B cell (primary cell): ENCODE measurements around the gene ARMH3. TPM values are rescaled to one million over a fixed set of nuclear protein-coding genes. Genes with fewer than 3 reads are reported as not detected.

Source experiments
- ATAC-seq: fragments of 200-7000 bp; cut with Tn5 transposase; one replicate; pipeline ENCODE4 v1.10.0; 2021; ENCODE audit warnings: low read depth, mild to moderate bottlenecking, moderate number of reproducible peaks, moderate library complexity
- CTCF ChIA-PET: fragments of 350-600 bp; sonication (Branson Sonifier 250); formaldehyde crosslinking; loops from one replicate; lab custom pipeline; 2021; ENCODE audit warnings: antibody characterized with exemption, inconsistent platforms; lab: Charles Lee
- POLR2A ChIA-PET: fragments of 350-600 bp; sonication (Branson Sonifier 250); formaldehyde crosslinking; loops from one replicate; lab custom pipeline; 2021; ENCODE audit warnings: antibody characterized with exemption; lab: Charles Lee
- DNase-seq: peaks from one replicate; pipeline ENCODE4 v3.0.0; 2013
- H2AFZ ChIP-seq: 2 replicates; pipeline ENCODE4 v1.6.1; 2012; ENCODE audit warnings: mild to moderate bottlenecking, low read depth, low read length; ENCODE audit not compliant: insufficient read depth, poor library complexity, severe bottlenecking
- H3K27ac ChIP-seq, 2 donors: 1 replicate in 1 of 2; 2 replicates in 1 of 2; pipeline ENCODE4 v1.5.1; 2012 to 2013; ENCODE audit warnings: low read length in 2 of 2, mild to moderate bottlenecking in 2 of 2, moderate library complexity in 1 of 2
- H3K27me3 ChIP-seq, 4 experiments: fragments of 200-600 bp in 1 of 4; sonication (generic) in 1 of 4; replicated peaks in 1 of 4; 1 replicate in 2 of 4; 2 replicates in 2 of 4; pipeline versions ENCODE4 v1.6.1 to v1.7.0; 2013 to 2016; ENCODE audit warnings: low read length in 3 of 4, mild to moderate bottlenecking in 2 of 4, mixed read lengths in 1 of 4, moderate library complexity in 1 of 4; ENCODE audit not compliant: insufficient read depth in 4 of 4, control insufficient read depth in 3 of 4; ENCODE audit errors: control extremely low read depth in 1 of 4
- H3K36me3 ChIP-seq, 2 experiments: replicated peaks in 1 of 2; 1 replicate in 1 of 2; 2 replicates in 1 of 2; pipeline versions ENCODE4 v1.6.1 to v1.7.1; 2013; ENCODE audit warnings: low read length in 1 of 2; ENCODE audit not compliant: insufficient read depth in 2 of 2, control insufficient read depth in 1 of 2; ENCODE audit errors: control extremely low read depth in 1 of 2, extremely low read depth in 1 of 2
- H3K4me1 ChIP-seq, 2 donors: fragments of 200-600 bp in 1 of 2; sonication (generic) in 1 of 2; 1 replicate in 1 of 2; 2 replicates in 1 of 2; pipeline versions ENCODE4 v1.5.1 to v1.6.1; 2013 to 2017; ENCODE audit warnings: low read length in 2 of 2; ENCODE audit not compliant: control insufficient read depth in 2 of 2, insufficient read depth in 2 of 2
- H3K4me2 ChIP-seq: replicated peaks from 2 replicates; pipeline ENCODE3; 2012; ENCODE audit warnings: mild to moderate bottlenecking, low read depth, low read length; ENCODE audit not compliant: poor library complexity, severe bottlenecking
- H3K4me3 ChIP-seq, 5 experiments: fragments of 200-600 bp in 1 of 5; sonication (generic) in 1 of 5; 1 replicate in 3 of 5; 2 replicates in 2 of 5; pipeline versions ENCODE4 v1.5.1 to v1.7.0; 2011 to 2016; ENCODE audit warnings: low read length in 4 of 5, mild to moderate bottlenecking in 4 of 5, low read depth in 2 of 5, control low read depth in 1 of 5, moderate library complexity in 1 of 5; ENCODE audit not compliant: insufficient read depth in 1 of 5; ENCODE audit errors: control extremely low read depth in 1 of 5, extremely low read depth in 1 of 5
- H3K79me2 ChIP-seq: fragments of 200-600 bp; sonication (generic); one replicate; pipeline ENCODE4 v1.6.0; 2016; ENCODE audit warnings: low read length; ENCODE audit not compliant: control insufficient read depth, insufficient read depth
- H3K9ac ChIP-seq: fragments of 200-600 bp; sonication (generic); 2 replicates; pipeline ENCODE4 v1.6.1; 2017; ENCODE audit warnings: mild to moderate bottlenecking, low read length, moderate library complexity
- H3K9me3 ChIP-seq, 3 donors: one replicate each; pipeline versions ENCODE4 v1.6.1 to v1.7.1; 2013; ENCODE audit warnings: low read length in 2 of 3; ENCODE audit not compliant: control insufficient read depth in 2 of 3, insufficient read depth in 1 of 3; ENCODE audit errors: control extremely low read depth in 1 of 3
- H4K20me1 ChIP-seq: 2 replicates; pipeline ENCODE4 v1.6.0; 2012; ENCODE audit warnings: mild to moderate bottlenecking, low read length; ENCODE audit not compliant: insufficient read depth, control insufficient read depth, poor library complexity, severe bottlenecking
- H3K27ac Mint-ChIP-seq: one replicate; pipeline ENCODE4 v1.8.0; 2021; ENCODE audit warnings: mixed read lengths
- H3K27me3 Mint-ChIP-seq: one replicate; pipeline ENCODE4 v1.8.0; 2021; ENCODE audit warnings: mixed read lengths
- H3K4me1 Mint-ChIP-seq: one replicate; pipeline ENCODE4 v1.8.0; 2021; ENCODE audit warnings: mixed read lengths
- H3K4me3 Mint-ChIP-seq: one replicate; pipeline ENCODE4 v1.8.0; 2021; ENCODE audit warnings: mixed read lengths
- H3K9me3 Mint-ChIP-seq: one replicate; pipeline ENCODE4 v1.8.0; 2022; ENCODE audit warnings: mixed read lengths; ENCODE audit not compliant: insufficient read depth
- EZH2 ChIP-seq: IDR thresholded peaks from 2 replicates; pipeline ENCODE4 v1.6.1; 2012; ENCODE audit warnings: borderline replicate concordance, low read depth, mild to moderate bottlenecking, moderate library complexity, low read length; ENCODE audit not compliant: insufficient read depth, poor library complexity, severe bottlenecking
- WGBS: methylation state at CpG from one replicate; pipeline ENCODE4 v1.1.5; 2013; ENCODE audit warnings: missing lambda C conversion rate; ENCODE audit not compliant: insufficient coverage; 5-methylcytosine and 5-hydroxymethylcytosine counted together
- intact Hi-C: fragments of 100-400 bp; cut with micrococcal nuclease; formaldehyde crosslinking; loops from one replicate; pipeline ENCODE4 v1.10.0; 2022
- polyA plus RNA-seq: library from polyadenylated mRNA; depleted of rRNA; stranded (reverse); fragments of >200 nt; gene quantifications from 2 replicates; pipeline ENCODE4 v1.2.3, GENCODE V29; 2012
- total RNA-seq, 2 donors: library from RNA; stranded (reverse); fragments of 120-200 nt in 1 of 2; gene quantifications; 1 replicate in 1 of 2; 2 replicates in 1 of 2; pipeline versions ENCODE4 v1.2.3 to v1.2.4, GENCODE V29; 2013 to 2022
- TF ChIP-seq, protein P1 (sequence below): fragments of 200-600 bp; IDR thresholded peaks from one replicate; pipeline ENCODE4 v1.8.0; 2022; ENCODE audit warnings: antibody characterized with exemption, mild to moderate bottlenecking

Gene ARMH3
- total and polyA plus RNA-seq, 2 donors (not counting 1 experiment from before 2014, with no cell fraction given) = 33.4 to 40.7 TPM

DNA sequence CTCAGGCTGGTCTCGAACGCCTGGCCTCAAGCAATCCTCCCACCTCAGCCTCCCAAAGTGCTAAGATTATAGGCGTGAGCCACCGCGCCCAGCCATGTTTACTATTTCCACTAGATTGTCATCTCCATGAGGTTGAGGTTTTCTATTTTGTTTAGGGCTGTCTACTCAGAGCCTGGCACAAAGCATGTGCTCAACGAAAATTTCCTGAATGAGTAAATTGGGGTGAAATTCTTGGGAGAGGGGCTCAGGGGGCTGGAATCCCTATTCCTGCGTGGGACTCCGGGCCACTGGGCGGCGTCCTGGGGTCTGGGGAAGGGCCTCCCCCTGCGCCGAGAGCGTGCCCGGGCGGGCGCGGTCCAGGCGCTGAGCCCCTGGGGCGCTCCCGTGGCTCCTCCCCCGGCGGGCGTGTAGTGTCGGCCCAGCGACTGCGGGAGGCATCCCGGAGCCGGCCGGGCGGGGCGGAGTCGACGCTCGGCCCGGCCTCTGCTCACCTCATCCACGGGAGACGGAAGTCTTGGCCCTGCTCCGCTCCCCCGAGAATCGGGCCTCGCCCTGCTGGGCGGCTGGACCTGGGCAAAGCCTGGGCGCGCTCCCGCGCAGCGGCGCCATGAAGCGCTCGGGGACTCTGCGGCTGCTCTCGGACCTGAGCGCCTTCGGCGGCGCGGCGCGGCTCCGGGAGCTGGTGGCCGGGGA is 9.0 kb upstream of the ARMH3 start, which contains the start of gene HPS6:
TSS of gene HPS6 (plus strand) at position 482 of the 693 bp plus-strand sequence. CDS start at position 608, 126 bp downstream.
- Mint-ChIP-seq H3K27ac (peak within 1 kb of the TSS; percentile 92), H3K4me1 (peaks cover 23% of the 10 kb centered on the region), H3K27me3 (no peaks in the 10 kb centered on the region), H3K4me3 (peak within 1 kb of the TSS; percentile 92), H3K9me3 (no peaks in the 10 kb centered on the region)
- ChIA-PET CTCF (interaction anchor here (0.7 to 3.8 kb wide), 5 partner anchors 54 to 230 kb away, joined by 3 to 34 read pairs (median 3); no protein-coding TSS in a partner anchor), POLR2A (interaction anchor here (0.6 to 2.2 kb wide), 3 partner anchors 9 to 244 kb away, joined by 3 to 13 read pairs (median 4); partner anchors contain the start of gene ARMH3)
- DNase-seq (peak; percentile 90), ATAC-seq (peak; percentile 98)
- WGBS = 0% methylated on average over 56 of the region's 61 CpGs
- Histone ChIP-seq H4K20me1 (peaks cover 30% of the 10 kb centered on the region), H3K27me3 (no peaks in the 10 kb centered on the region), H3K4me2 (peak within 1 kb of the TSS; percentile 96), H3K4me1 (peaks cover 15 to 20% of the 10 kb centered on the region in 2 donors), H3K9me3 (no peaks in the 10 kb centered on the region), H3K9ac (peak within 1 kb of the TSS; percentile 96), H3K27ac (peak within 1 kb of the TSS; percentile 63 to 90), H2AFZ (peak within 1 kb of the TSS; percentile 92), H3K79me2 (peaks cover 5% of the 10 kb centered on the region), H3K4me3 (peak within 1 kb of the TSS; percentile 51 to 89 (median 73)), H3K36me3 (no peaks in the 10 kb centered on the region)
- intact Hi-C loops = loop anchor here (1.0 to 10.0 kb wide), 10 partner anchors 8 to 577 kb away; partner anchors contain the start of genes ARMH3, GBF1, LDB1 and NOLC1
- TF ChIP-seq, protein P1, sequence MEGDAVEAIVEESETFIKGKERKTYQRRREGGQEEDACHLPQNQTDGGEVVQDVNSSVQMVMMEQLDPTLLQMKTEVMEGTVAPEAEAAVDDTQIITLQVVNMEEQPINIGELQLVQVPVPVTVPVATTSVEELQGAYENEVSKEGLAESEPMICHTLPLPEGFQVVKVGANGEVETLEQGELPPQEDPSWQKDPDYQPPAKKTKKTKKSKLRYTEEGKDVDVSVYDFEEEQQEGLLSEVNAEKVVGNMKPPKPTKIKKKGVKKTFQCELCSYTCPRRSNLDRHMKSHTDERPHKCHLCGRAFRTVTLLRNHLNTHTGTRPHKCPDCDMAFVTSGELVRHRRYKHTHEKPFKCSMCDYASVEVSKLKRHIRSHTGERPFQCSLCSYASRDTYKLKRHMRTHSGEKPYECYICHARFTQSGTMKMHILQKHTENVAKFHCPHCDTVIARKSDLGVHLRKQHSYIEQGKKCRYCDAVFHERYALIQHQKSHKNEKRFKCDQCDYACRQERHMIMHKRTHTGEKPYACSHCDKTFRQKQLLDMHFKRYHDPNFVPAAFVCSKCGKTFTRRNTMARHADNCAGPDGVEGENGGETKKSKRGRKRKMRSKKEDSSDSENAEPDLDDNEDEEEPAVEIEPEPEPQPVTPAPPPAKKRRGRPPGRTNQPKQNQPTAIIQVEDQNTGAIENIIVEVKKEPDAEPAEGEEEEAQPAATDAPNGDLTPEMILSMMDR = no peak
- no peak for TF ChIP-seq EZH2

DNA sequence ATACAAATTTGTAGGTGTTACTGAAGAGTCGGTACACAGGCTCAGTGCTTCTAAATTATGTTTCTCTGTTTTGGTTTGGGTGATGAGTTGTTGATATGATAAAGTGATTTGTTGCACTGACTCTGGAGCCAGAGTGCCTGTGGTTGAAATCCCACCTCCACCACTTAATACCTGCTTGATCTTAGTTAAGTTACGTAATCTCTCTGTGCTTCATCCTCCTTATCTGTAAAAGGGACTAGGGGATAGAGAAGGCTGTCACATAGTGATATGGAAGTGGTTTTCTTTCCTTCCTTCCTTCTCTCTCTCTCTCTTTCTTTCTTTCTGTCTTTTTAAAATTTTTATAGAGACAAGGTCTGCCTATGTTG is 8.5 kb upstream of the ARMH3 start:
- POLR2A ChIA-PET = no interaction called here
- H3K9ac ChIP-seq = peak overlapping the region; percentile 96
- H3K27me3 ChIP-seq = no peaks in the 10 kb centered on the region

More for the DNA sequence above, 8.5 kb upstream of the ARMH3 start:
- peak overlapping the region; percentile 51 to 89 (median 73) for H3K4me3 ChIP-seq
- DNase-seq (peak; percentile 15), ATAC-seq (no peak)
- Mint-ChIP-seq H3K27ac (peak overlapping the region; percentile 89), H3K4me1 (peaks cover 23% of the 10 kb centered on the region), H3K9me3 (no peaks in the 10 kb centered on the region), H3K27me3 (no peaks in the 10 kb centered on the region), H3K4me3 (peak overlapping the region; percentile 92)
- peak overlapping the region; percentile 92 for H2AFZ ChIP-seq
- H3K4me2 ChIP-seq = peak overlapping the region; percentile 96
- intact Hi-C loops = loop anchor here (2.0 to 10.0 kb wide), 3 partner anchors 56 to 224 kb away; partner anchors contain the start of genes GBF1, LDB1 and PITX3
- H4K20me1 ChIP-seq = peaks cover 30% of the 10 kb centered on the region
- TF ChIP-seq, protein P1 = no peak
- TF ChIP-seq EZH2 = no peak
- H3K27ac ChIP-seq = peak overlapping the region; percentile 63 to 90
- no peaks in the 10 kb centered on the region for H3K9me3 ChIP-seq
- no CpG with 5 or more reads among the region's 2 CpGs for WGBS
- no peaks in the 10 kb centered on the region for H3K36me3 ChIP-seq
- H3K79me2 ChIP-seq = peaks cover 5% of the 10 kb centered on the region
- H3K4me1 ChIP-seq = peaks cover 15 to 20% of the 10 kb centered on the region in 2 donors
- CTCF ChIA-PET = interaction anchor here (1.2 to 1.3 kb wide), 2 partner anchors 54 to 224 kb away, joined by 4 to 5 read pairs; no protein-coding TSS in a partner anchor
